BLaER1 treated with 17β-estradiol and CSF1 and Interleukin-3, amounts not matched to agents 10 nM and 100 nM (cell line): Measurements from ENCODE around the gene DCAF8.

Experiments used
- H3K27ac ChIP-seq, 11 experiments: shearing (Covaris generic); formaldehyde crosslinking; 2 replicates each; pipeline ENCODE4 v1.8.1; 2022
- H3K27me3 ChIP-seq, 11 experiments: shearing (Covaris generic); formaldehyde crosslinking; 2 replicates each; pipeline ENCODE4 v1.8.1; 2022
- H3K36me3 ChIP-seq, 11 experiments: shearing (Covaris generic); formaldehyde crosslinking; 2 replicates each; pipeline ENCODE4 v1.8.1; 2022
- H3K4me1 ChIP-seq, 10 experiments: shearing (Covaris generic); formaldehyde crosslinking; 2 replicates each; pipeline ENCODE4 v1.8.1; 2022
- H3K4me2 ChIP-seq, 11 experiments: shearing (Covaris generic); formaldehyde crosslinking; 2 replicates each; pipeline ENCODE4 v1.8.1; 2022
- H3K4me3 ChIP-seq, 10 experiments: shearing (Covaris generic); formaldehyde crosslinking; 2 replicates each; pipeline ENCODE4 v1.8.1; 2022
- H3K9ac ChIP-seq, 11 experiments: shearing (Covaris generic); formaldehyde crosslinking; 2 replicates each; pipeline ENCODE4 v1.8.1; 2022
- H3K9me3 ChIP-seq, 11 experiments: shearing (Covaris generic); formaldehyde crosslinking; replicated peaks in 1 of 11; 2 replicates each; pipeline ENCODE4 v1.8.1; 2022
- H4K20me1 ChIP-seq, 11 experiments: shearing (Covaris generic); formaldehyde crosslinking; 2 replicates each; pipeline ENCODE4 v1.8.1; 2022
- Cebpa-rat ChIP-seq, 11 experiments: shearing (Covaris generic); IDR thresholded peaks; 2 replicates each; pipeline ENCODE4 v1.8.1; 2022

The DCAF8 gene

GRCh38 chr1:160216301-160216700 is 46.0 kb downstream of the DCAF8 start:
- Histone ChIP-seq H4K20me1 (peaks cover 0 to 91% (median 29%) of the 10 kb centered on the region in 11 experiments; a peak in 15 of 22 replicates), H3K9me3 (no peaks in the 10 kb centered on the region), H3K27me3 (no peaks in the 10 kb centered on the region), H3K4me3 (no peak overlapping the region), H3K9ac (peak overlapping the region in 1 of 11 experiments; percentile 44; a peak in 2 of 22 replicates), H3K36me3 (peaks cover 94 to 100% (median 99%) of the 10 kb centered on the region in 11 experiments), H3K27ac (no peak overlapping the region), H3K4me1 (peaks cover 0 to 3% (median 0%) of the 10 kb centered on the region in 10 experiments; a peak in 2 of 20 replicates), H3K4me2 (no peak overlapping the region)
- no peak for TF ChIP-seq Cebpa-rat (IDR thresholded peaks at IDR 0.05)

GRCh38 chr1:160214481-160215140 is 47.7 kb downstream of the DCAF8 start:
- Histone ChIP-seq H4K20me1 (peaks cover 5 to 91% (median 36%) of the 10 kb centered on the region in 11 experiments; a peak in 20 of 22 replicates), H3K4me2 (no peak overlapping the region), H3K27ac (no peak overlapping the region), H3K9ac (peak overlapping the region in 1 of 11 experiments; percentile 8; a peak in 1 of 22 replicates), H3K9me3 (no peaks in the 10 kb centered on the region), H3K4me3 (no peak overlapping the region), H3K36me3 (peaks cover 95 to 100% (median 98%) of the 10 kb centered on the region in 11 experiments), H3K4me1 (peaks cover 9 to 20% (median 12%) of the 10 kb centered on the region in 10 experiments; a peak in 19 of 20 replicates), H3K27me3 (no peaks in the 10 kb centered on the region)
- TF ChIP-seq Cebpa-rat (IDR thresholded peaks at IDR 0.05): no peak

- Histone ChIP-seq H3K4me2 (peak overlapping the region in 1 of 11 experiments; percentile 24; a peak in 2 of 22 replicates), H3K4me3 (no peak overlapping the region), H3K9ac (no peak overlapping the region), H3K27ac (no peak overlapping the region), H3K27me3 (no peaks in the 10 kb centered on the region), H3K36me3 (peaks cover 64 to 92% (median 88%) of the 10 kb centered on the region in 11 experiments), H3K9me3 (no peaks in the 10 kb centered on the region), H3K4me1 (peaks cover 30 to 53% (median 46%) of the 10 kb centered on the region in 10 experiments), H4K20me1 (peaks cover 21 to 98% (median 63%) of the 10 kb centered on the region in 11 experiments)
- no peak for TF ChIP-seq Cebpa-rat (IDR thresholded peaks at IDR 0.05)
These were observed 51.1 kb downstream of the DCAF8 start for GRCh38 chr1:160211046-160211790.

GRCh38 chr1:160210561-160210960 is 51.8 kb downstream of the DCAF8 start:
- peaks cover 58 to 86% (median 81%) of the 10 kb centered on the region in 11 experiments for H3K36me3 ChIP-seq
- no peaks in the 10 kb centered on the region for H3K9me3 ChIP-seq
- no peak overlapping the region for H3K27ac ChIP-seq
- H3K4me1 ChIP-seq: peaks cover 35 to 58% (median 52%) of the 10 kb centered on the region in 10 experiments
- no peak for TF ChIP-seq Cebpa-rat (IDR thresholded peaks at IDR 0.05)
- H3K4me2 ChIP-seq: peak overlapping the region in 4 of 11 experiments; percentile 0 to 24 (median 5); a peak in 2 of 22 replicates
- no peak overlapping the region for H3K9ac ChIP-seq
- no peak overlapping the region for H3K4me3 ChIP-seq
- H3K27me3 ChIP-seq: no peaks in the 10 kb centered on the region
- peaks cover 23 to 94% (median 66%) of the 10 kb centered on the region in 11 experiments for H4K20me1 ChIP-seq

GRCh38 chr1:160209321-160210046 is 52.9 kb downstream of the DCAF8 start:
- H3K27me3 ChIP-seq: no peaks in the 10 kb centered on the region
- H4K20me1 ChIP-seq: peaks cover 23 to 84% (median 62%) of the 10 kb centered on the region in 11 experiments
- H3K36me3 ChIP-seq: peaks cover 47 to 75% (median 70%) of the 10 kb centered on the region in 11 experiments
- no peak overlapping the region for H3K4me3 ChIP-seq
- H3K27ac ChIP-seq: no peak overlapping the region
- no peak for TF ChIP-seq Cebpa-rat (IDR thresholded peaks at IDR 0.05)
- H3K4me2 ChIP-seq: peak overlapping the region; percentile 6 to 96 (median 42); a peak in 15 of 22 replicates
- peak overlapping the region in 1 of 11 experiments; percentile 24; a peak in 2 of 22 replicates for H3K9ac ChIP-seq
- peaks cover 41 to 64% (median 57%) of the 10 kb centered on the region in 10 experiments for H3K4me1 ChIP-seq
- H3K9me3 ChIP-seq: no peaks in the 10 kb centered on the region

GRCh38 chr1:160208557-160209320 is 53.6 kb downstream of the DCAF8 start:
- Histone ChIP-seq H3K27ac (no peak overlapping the region; a peak in 2 of 22 replicates), H3K4me3 (no peak overlapping the region), H3K9ac (no peak overlapping the region), H3K4me2 (peak overlapping the region in 8 of 11 experiments; percentile 12 to 99 (median 93); a peak in 13 of 22 replicates), H3K9me3 (no peaks in the 10 kb centered on the region), H3K4me1 (peaks cover 48 to 71% (median 64%) of the 10 kb centered on the region in 10 experiments), H4K20me1 (peaks cover 23 to 76% (median 59%) of the 10 kb centered on the region in 11 experiments), H3K27me3 (no peaks in the 10 kb centered on the region), H3K36me3 (peaks cover 40 to 67% (median 63%) of the 10 kb centered on the region in 11 experiments)
- TF ChIP-seq Cebpa-rat (IDR thresholded peaks at IDR 0.05): no peak

- H3K9ac ChIP-seq: no peak overlapping the region
- peaks cover 52 to 76% (median 69%) of the 10 kb centered on the region in 10 experiments for H3K4me1 ChIP-seq
- peaks cover 32 to 60% (median 56%) of the 10 kb centered on the region in 11 experiments for H3K36me3 ChIP-seq
- H4K20me1 ChIP-seq: peaks cover 23 to 70% (median 59%) of the 10 kb centered on the region in 11 experiments
- peak overlapping the region in 10 of 11 experiments; percentile 21 to 99 (median 95); a peak in 19 of 22 replicates for H3K4me2 ChIP-seq
- no peak for TF ChIP-seq Cebpa-rat (IDR thresholded peaks at IDR 0.05)
- H3K27me3 ChIP-seq: no peaks in the 10 kb centered on the region
- H3K4me3 ChIP-seq: no peak overlapping the region
- peak overlapping the region in 2 of 11 experiments; percentile 89 to 96; a peak in 3 of 22 replicates for H3K27ac ChIP-seq
- no peaks in the 10 kb centered on the region for H3K9me3 ChIP-seq
These were observed 54.4 kb downstream of the DCAF8 start for GRCh38 chr1:160207771-160208556.
